Measurements from ENCODE around the gene CLEC19A. TPM values are rescaled to one million over a fixed set of nuclear protein-coding genes. Genes with fewer than 3 reads are reported as not detected.
"Not testable (repeated sequence)": the region's sequence is repeated elsewhere in the genome, so short reads cannot be mapped to it uniquely, and the experiment has no call there.

Gene CLEC19A
- total RNA-seq, 1 experiment from 2014 or later = not detected

- Histone ChIP-seq H3K4me3 (no peak overlapping the region), H3K36me3 (no peaks in the 10 kb centered on the region), H3K27ac (no peak overlapping the region), H3K9me3 (replicated peaks) (no peaks in the 10 kb centered on the region), H3K27me3 (no peaks in the 10 kb centered on the region), H3K4me1 (no peaks in the 10 kb centered on the region)
- DNase-seq = no peak
These were observed 8.7 kb downstream of the CLEC19A start for GRCh38 chr16:19294156-19294649.

GRCh38 chr16:19295393-19295792, 9.9 kb downstream of the CLEC19A start:
- Histone ChIP-seq H3K27me3 (no peaks in the 10 kb centered on the region), H3K4me1 (no peaks in the 10 kb centered on the region), H3K9me3 (replicated peaks) (no peaks in the 10 kb centered on the region), H3K27ac (no peak overlapping the region), H3K4me3 (no peak overlapping the region), H3K36me3 (no peaks in the 10 kb centered on the region)
- DNase-seq = no peak

GRCh38 chr16:19297454-19297853, 11.9 kb downstream of the CLEC19A start:
- no peaks in the 10 kb centered on the region for H3K9me3 ChIP-seq (replicated peaks)
- no peak for DNase-seq
- no peaks in the 10 kb centered on the region for H3K27me3 ChIP-seq
- no peaks in the 10 kb centered on the region for H3K4me1 ChIP-seq
- no peak overlapping the region for H3K4me3 ChIP-seq
- H3K27ac ChIP-seq = no peak overlapping the region
- H3K36me3 ChIP-seq = no peaks in the 10 kb centered on the region

- Histone ChIP-seq H3K27me3 (no peaks in the 10 kb centered on the region), H3K9me3 (replicated peaks) (no peaks in the 10 kb centered on the region), H3K4me3 (no peak overlapping the region), H3K27ac (no peak overlapping the region), H3K4me1 (0 out of 2 replicates have a peak, but pooled peaks cover 2% of the 10 kb centered on the region), H3K36me3 (no peaks in the 10 kb centered on the region)
- DNase-seq = no peak
These were observed 14.0 kb downstream of the CLEC19A start for GRCh38 chr16:19299565-19299964.

GRCh38 chr16:19301931-19302330, 16.4 kb downstream of the CLEC19A start:
- Histone ChIP-seq H3K4me3 (no peak overlapping the region), H3K4me1 (0 out of 2 replicates have a peak, but pooled peaks cover 2% of the 10 kb centered on the region), H3K27me3 (no peaks in the 10 kb centered on the region), H3K9me3 (replicated peaks) (no peaks in the 10 kb centered on the region), H3K27ac (no peak overlapping the region), H3K36me3 (no peaks in the 10 kb centered on the region)
- no peak for DNase-seq

GRCh38 chr16:19304750-19305149, 19.2 kb downstream of the CLEC19A start:
- Histone ChIP-seq H3K36me3 (no peaks in the 10 kb centered on the region), H3K4me1 (0 out of 2 replicates have a peak, but pooled peaks cover 2% of the 10 kb centered on the region), H3K4me3 (no peak overlapping the region), H3K27me3 (no peaks in the 10 kb centered on the region), H3K9me3 (replicated peaks) (no peaks in the 10 kb centered on the region), H3K27ac (no peak overlapping the region)
- DNase-seq = no peak

- Histone ChIP-seq H3K27me3 (no peaks in the 10 kb centered on the region), H3K4me3 (no peak overlapping the region), H3K27ac (no peak overlapping the region), H3K36me3 (no peaks in the 10 kb centered on the region), H3K9me3 (replicated peaks) (no peaks in the 10 kb centered on the region), H3K4me1 (0 out of 2 replicates have a peak, but pooled peaks cover 2% of the 10 kb centered on the region)
- no peak for DNase-seq
These were observed 19.9 kb downstream of the CLEC19A start for GRCh38 chr16:19305443-19305842.

- peak; percentile 40 to 62 for DNase-seq
- 0 out of 2 replicates have a peak, but pooled peaks cover 2% of the 10 kb centered on the region for H3K4me1 ChIP-seq
These were observed 22.2 kb downstream of the CLEC19A start for GRCh38 chr16:19307587-19308241.

GRCh38 chr16:19308392-19308791, 22.9 kb downstream of the CLEC19A start:
- DNase-seq = no peak
- H3K27ac ChIP-seq = no peak overlapping the region
- no peaks in the 10 kb centered on the region for H3K9me3 ChIP-seq (replicated peaks)

More at GRCh38 chr16:19307587-19308241, 22.2 kb downstream of the CLEC19A start:
- Histone ChIP-seq H3K36me3 (no peaks in the 10 kb centered on the region), H3K27ac (no peak overlapping the region), H3K4me3 (no peak overlapping the region), H3K9me3 (replicated peaks) (no peaks in the 10 kb centered on the region), H3K27me3 (no peaks in the 10 kb centered on the region)

GRCh38 chr16:19309178-19309577, 23.6 kb downstream of the CLEC19A start:
- H3K27me3 ChIP-seq = no peaks in the 10 kb centered on the region
- H3K4me3 ChIP-seq = no peak overlapping the region
- H3K9me3 ChIP-seq (replicated peaks) = no peaks in the 10 kb centered on the region
- DNase-seq = no peak
- H3K36me3 ChIP-seq = no peaks in the 10 kb centered on the region
- no peaks in the 10 kb centered on the region for H3K4me1 ChIP-seq
- no peak overlapping the region for H3K27ac ChIP-seq

More at GRCh38 chr16:19308392-19308791, 22.9 kb downstream of the CLEC19A start:
- Histone ChIP-seq H3K27me3 (no peaks in the 10 kb centered on the region), H3K4me1 (0 out of 2 replicates have a peak, but pooled peaks cover 2% of the 10 kb centered on the region), H3K36me3 (no peaks in the 10 kb centered on the region), H3K4me3 (no peak overlapping the region)

GRCh38 chr16:19314718-19315425, 29.3 kb downstream of the CLEC19A start:
- Histone ChIP-seq H3K27me3 (no peaks in the 10 kb centered on the region), H3K27ac (no peak overlapping the region), H3K4me1 (no peaks in the 10 kb centered on the region), H3K36me3 (no peaks in the 10 kb centered on the region), H3K9me3 (replicated peaks) (no peaks in the 10 kb centered on the region), H3K4me3 (no peak overlapping the region)
- DNase-seq = no peak

- no peak for DNase-seq
- Histone ChIP-seq H3K27me3 (no peaks in the 10 kb centered on the region), H3K4me1 (no peaks in the 10 kb centered on the region), H3K27ac (no peak overlapping the region), H3K4me3 (no peak overlapping the region), H3K9me3 (replicated peaks) (no peaks in the 10 kb centered on the region), H3K36me3 (no peaks in the 10 kb centered on the region)
These were observed 30.4 kb downstream of the CLEC19A start for GRCh38 chr16:19315889-19316433.

GRCh38 chr16:19316846-19317245, 31.3 kb downstream of the CLEC19A start:
- no peak overlapping the region for H3K27ac ChIP-seq
- no peak overlapping the region for H3K4me3 ChIP-seq
- no peaks in the 10 kb centered on the region for H3K36me3 ChIP-seq
- H3K9me3 ChIP-seq (replicated peaks) = no peaks in the 10 kb centered on the region
- DNase-seq = no peak
- no peaks in the 10 kb centered on the region for H3K4me1 ChIP-seq
- no peaks in the 10 kb centered on the region for H3K27me3 ChIP-seq

- DNase-seq; H3K36me3 ChIP-seq; H3K4me1 ChIP-seq; H3K27ac ChIP-seq; H3K27me3 ChIP-seq; H3K9me3 ChIP-seq (replicated peaks); H3K4me3 ChIP-seq: not testable (repeated sequence)
These were observed 35.7 kb downstream of the CLEC19A start for GRCh38 chr16:19321186-19321585.

- Histone ChIP-seq H3K4me3 (no peak overlapping the region), H3K27me3 (no peaks in the 10 kb centered on the region), H3K36me3 (no peaks in the 10 kb centered on the region), H3K9me3 (replicated peaks) (no peaks in the 10 kb centered on the region), H3K4me1 (no peaks in the 10 kb centered on the region), H3K27ac (no peak overlapping the region)
- DNase-seq = no peak
These were observed 38.1 kb downstream of the CLEC19A start for GRCh38 chr16:19323596-19323995.

Measured in SJCRH30 (cell line).